ENCODE data around the gene MMP8.

DNA sequence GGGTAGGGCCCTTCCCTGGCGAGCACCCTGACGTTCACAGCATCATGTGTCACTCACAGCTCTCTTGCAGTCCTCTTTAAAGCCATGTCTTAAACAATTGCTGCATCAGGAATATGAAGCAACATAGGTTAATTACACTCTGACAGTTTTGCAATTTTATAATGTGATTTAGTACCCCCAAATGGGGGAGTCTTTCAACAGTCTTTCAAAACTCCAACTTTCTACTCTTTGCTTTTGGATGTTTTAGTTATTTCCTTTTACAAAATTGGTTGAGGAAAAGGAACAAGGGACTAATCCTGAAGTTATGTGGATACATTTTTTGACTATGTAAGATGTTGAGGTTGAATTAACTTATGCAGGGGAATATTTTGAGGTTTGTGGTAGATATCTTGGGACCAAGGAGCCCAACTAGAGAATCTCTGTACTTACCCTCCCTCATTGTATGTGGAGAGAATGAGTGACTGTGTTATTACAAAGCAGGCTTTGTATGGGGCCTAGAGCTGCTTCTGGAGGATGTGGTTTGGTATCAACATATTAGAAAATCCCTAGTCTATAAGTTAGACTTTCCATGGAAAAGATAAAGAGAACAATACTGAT lies at the start of gene MMP8:
- TF ChIP-seq CTCF (optimal IDR thresholded peaks at IDR 0.05 in 1 of 3, IDR thresholded peaks at IDR 0.05 in 1 of 3, conservative IDR thresholded peaks at IDR 0.05 in 1 of 3; ENCODE audit: extremely low read depth in 1 of 3, insufficient read depth in 2 of 3, low read length in 3 of 3) = no peak
- no peak for TF ChIP-seq EZH2 (IDR thresholded peaks at IDR 0.05; ENCODE audit: low read length)
